GM12878 (cell line): Measurements from ENCODE around the gene GRAMD1A. TPM values are rescaled to one million over a fixed set of nuclear protein-coding genes. Genes with fewer than 3 reads are reported as not detected.

ENCODE experiments used
- ATAC-seq: fragments of 200-7000 bp; cut with Tn5 transposase; 3 replicates; pipeline ENCODE4 v1.9.1; 2020; ENCODE audit warnings: mild to moderate bottlenecking, moderate library complexity
- BruUV-seq: library from RNA; stranded (reverse); fragments of 400-500 nt; replicated peaks from 2 replicates; lab custom pipeline; 2021; lab: Mats Ljungman, UMichigan
- CTCF ChIA-PET: fragments of 300-600 bp; sonication (Branson Sonifier 250); formaldehyde crosslinking; extraction: SDS; loops from one replicate; lab custom pipeline; 2021; ENCODE audit warnings: inconsistent platforms; lab: Yijun Ruan, JAX
- POLR2A ChIA-PET: fragments of 350-600 bp; formaldehyde crosslinking; extraction: SDS; loops from one replicate; lab custom pipeline; 2021; ENCODE audit warnings: inconsistent platforms; lab: Charles Lee
- RAD21 ChIA-PET: fragments of 300-600 bp; sonication (Branson Sonifier 250); formaldehyde crosslinking; loops from one replicate; lab custom pipeline; 2023; ENCODE audit warnings: antibody characterized with exemption; ENCODE audit not compliant: unreplicated experiment; lab: Charles Lee
- SMC1A ChIA-PET: fragments of 300-600 bp; sonication (Branson Sonifier 250); formaldehyde crosslinking; loops from one replicate; lab custom pipeline; 2023; ENCODE audit not compliant: unreplicated experiment, uncharacterized antibody; lab: Charles Lee
- DNase-seq: peaks from one replicate; pipeline ENCODE4 v3.0.0-alpha.2; 2011; ENCODE audit warnings: low read depth, low spot score
- FAIRE-seq: peaks from 3 replicates; lab custom pipeline; 2011; peaks lifted over from hg19 to GRCh38; lab: Jason Lieb, UNC
- H2AFZ ChIP-seq: 2 replicates; pipeline ENCODE4 v1.6.0; 2011; ENCODE audit warnings: low read depth, low read length, control low read depth; ENCODE audit not compliant: control insufficient read depth
- H3K27ac ChIP-seq: 2 replicates; pipeline ENCODE4 v1.5.1; 2011; ENCODE audit warnings: control low read depth; ENCODE audit not compliant: control insufficient read depth, insufficient read depth
- H3K27me3 ChIP-seq, 2 experiments: replicated peaks in 1 of 2; 2 replicates each; pipeline versions ENCODE4 v1.6.0 to v1.6.1; 2011; ENCODE audit warnings: low read length in 1 of 2; ENCODE audit not compliant: control insufficient read depth in 2 of 2, insufficient read depth in 2 of 2
- H3K36me3 ChIP-seq, 2 experiments: 2 replicates each; pipeline ENCODE4 v1.5.1; 2011; ENCODE audit warnings: low read length in 1 of 2; ENCODE audit not compliant: control insufficient read depth in 2 of 2, insufficient read depth in 2 of 2
- H3K4me1 ChIP-seq: 2 replicates; pipeline ENCODE4 v1.6.1; 2011; ENCODE audit warnings: mild to moderate bottlenecking, low read length, moderate library complexity, mixed read lengths; ENCODE audit not compliant: control insufficient read depth, insufficient read depth
- H3K4me2 ChIP-seq: 2 replicates; pipeline ENCODE4 v1.6.0; 2011; ENCODE audit warnings: control low read depth; ENCODE audit not compliant: control insufficient read depth, insufficient read depth
- H3K4me3 ChIP-seq: fragments of 200-600 bp; sonication (generic); 2 replicates; pipeline ENCODE4 v1.5.1; 2016
- H3K79me2 ChIP-seq: 2 replicates; pipeline ENCODE4 v1.6.0; 2011; ENCODE audit warnings: low read length; ENCODE audit not compliant: control insufficient read depth, insufficient read depth
- H3K9ac ChIP-seq: 2 replicates; pipeline ENCODE4 v1.8.0; 2011; ENCODE audit warnings: low read length, control low read depth, mixed read lengths; ENCODE audit not compliant: control insufficient read depth, insufficient read depth
- H3K9me3 ChIP-seq: replicated peaks from 3 replicates; pipeline ENCODE4 v1.5.1; 2011; ENCODE audit warnings: mild to moderate bottlenecking, low read length; ENCODE audit not compliant: control insufficient read depth, insufficient read depth
- H4K20me1 ChIP-seq: 2 replicates; pipeline ENCODE4 v1.6.0; 2011; ENCODE audit not compliant: control insufficient read depth, insufficient read depth
- ATF3 ChIP-seq: IDR thresholded peaks from 2 replicates; pipeline ENCODE4 v1.6.1; 2011; ENCODE audit warnings: low read depth, mild to moderate bottlenecking, low read length, moderate library complexity, borderline replicate concordance; ENCODE audit errors: extremely low read depth
- CBX3 ChIP-seq: fragments of 200-600 bp; sonication (generic); IDR thresholded peaks from 2 replicates; pipeline ENCODE4 v1.6.1; 2016; ENCODE audit warnings: low read depth, borderline replicate concordance
- CREB1 ChIP-seq: IDR thresholded peaks from 2 replicates; pipeline ENCODE4 v1.6.1; 2012; ENCODE audit warnings: low read depth, mild to moderate bottlenecking, inconsistent platforms
- CREM ChIP-seq: IDR thresholded peaks from 2 replicates; pipeline ENCODE4 v1.6.1; 2014; ENCODE audit warnings: antibody characterized with exemption, low read depth
- CTCF ChIP-seq, 3 experiments: IDR thresholded peaks in 2 of 3; conservative IDR thresholded peaks in 1 of 3; 2 replicates each; pipeline ENCODE4 v1.5.1; 2011; ENCODE audit warnings: low read depth in 3 of 3, low read length in 3 of 3, mild to moderate bottlenecking in 3 of 3, control low read depth in 2 of 3, moderate library complexity in 2 of 3, inconsistent platforms in 1 of 3, mixed read lengths in 1 of 3; ENCODE audit not compliant: control insufficient read depth in 2 of 3, insufficient read depth in 1 of 3; ENCODE audit errors: extremely low read depth in 1 of 3
- MYB ChIP-seq: fragments of 150-350 bp; IDR thresholded peaks from 2 replicates; pipeline ENCODE4 v1.6.1; 2014; ENCODE audit warnings: mild to moderate bottlenecking, low read depth, low read length, borderline replicate concordance
- RAD21 ChIP-seq: IDR thresholded peaks from 2 replicates; pipeline ENCODE4 v1.6.1; 2011; ENCODE audit warnings: mild to moderate bottlenecking, low read depth, low read length, moderate library complexity; ENCODE audit not compliant: insufficient read depth
- RUNX3 ChIP-seq: IDR thresholded peaks from 2 replicates; pipeline ENCODE4 v1.6.1; 2012; ENCODE audit warnings: low read length, inconsistent platforms
- TBL1XR1 ChIP-seq: IDR thresholded peaks from 2 replicates; pipeline ENCODE4 v1.6.1; 2012; ENCODE audit warnings: low read depth, low read length, improper control_type of control experiment
- TCF7 ChIP-seq: IDR thresholded peaks from 2 replicates; pipeline ENCODE4 v1.6.1; 2014; ENCODE audit warnings: antibody characterized with exemption, borderline replicate concordance
- USF1 ChIP-seq: IDR thresholded peaks from 2 replicates; pipeline ENCODE4 v1.6.1; 2011; ENCODE audit warnings: borderline replicate concordance, low read depth, mild to moderate bottlenecking, moderate library complexity, mixed read lengths, low read length; ENCODE audit not compliant: insufficient read depth; ENCODE audit errors: extremely low read length
- WRNIP1 ChIP-seq: IDR thresholded peaks from 2 replicates; pipeline ENCODE4 v1.6.1; 2011; ENCODE audit warnings: low read depth, low read length, improper control_type of control experiment, borderline replicate concordance
- ZNF207 ChIP-seq: fragments of 450-650 bp; IDR thresholded peaks from 2 replicates; pipeline ENCODE4 v1.6.1; 2014; ENCODE audit warnings: antibody characterized with exemption, mild to moderate bottlenecking, borderline replicate concordance
- WGBS: methylation state at CpG from one replicate; pipeline ENCODE4 v1.1.6; 2016; ENCODE audit warnings: low lambda C conversion rate; ENCODE audit not compliant: insufficient replicate concordance, insufficient coverage; ENCODE audit errors: missing lambda C conversion rate; 5-methylcytosine and 5-hydroxymethylcytosine counted together
- in situ Hi-C: fragments of 300-500 bp; cut with MboI; formaldehyde crosslinking; loops from 9 replicates; pipeline ENCODE4 v1.14.3; 2018; ENCODE audit warnings: mixed read lengths
- intact Hi-C: fragments of 100-400 bp; cut with micrococcal nuclease; formaldehyde crosslinking; loops from one replicate; pipeline ENCODE4 v1.14.2; 2022; ENCODE audit not compliant: unreplicated experiment
- polyA plus RNA-seq, 11 experiments: library from polyadenylated mRNA; depleted of rRNA in 4 of 11; unstranded in 6 of 11; stranded (reverse) in 5 of 11; fragments of >200 nt; fragmentation: Nextera tagmentation in 4 of 11; fragmentation: Illumina TruSeq in 1 of 11; extraction: Ambion mirVana in 4 of 11; extraction: Trizol in 1 of 11; gene quantifications; 1 replicate in 1 of 11; 2 replicates in 10 of 11; pipeline versions ENCODE4 v1.2.1 to v1.2.3, GENCODE V29; 2011 to 2016; ENCODE audit warnings: inconsistent platforms in 2 of 11, missing spikeins in 2 of 11, low read depth in 1 of 11
- total RNA-seq, 4 experiments: library from RNA; depleted of rRNA in 3 of 4; stranded (reverse); fragments of >200 nt in 3 of 4; fragmentation: Illumina TruSeq in 1 of 4; extraction: Trizol in 1 of 4; gene quantifications; 2 replicates each; pipeline versions ENCODE4 v1.2.1 to v1.2.3, GENCODE V29; 2013 to 2021

The GRAMD1A gene
- total and polyA plus RNA-seq, 10 of the 15 experiments (the other 5 are each of a cell fraction or from before 2014, with no cell fraction given), result 0.79 to 73.6 (median 35.3) TPM

GRCh38 chr19:35027009-35027408 is 26.9 kb downstream of the GRAMD1A start:
- H3K79me2 ChIP-seq, result no peaks in the 10 kb centered on the region
- H3K4me2 ChIP-seq, result no peak overlapping the region
- in situ Hi-C loops, result no loop called here
- SMC1A ChIA-PET, result no interaction called here
- H3K27ac ChIP-seq, result no peak overlapping the region
- peaks cover 2 to 5% of the 10 kb centered on the region in 2 experiments; a peak in 2 of 4 replicates for H3K27me3 ChIP-seq
- no peaks in the 10 kb centered on the region for H4K20me1 ChIP-seq
- no peak overlapping the region for H3K4me3 ChIP-seq
- DNase-seq, result no peak
- CTCF ChIA-PET, result interaction anchor here (0.6 to 1.6 kb wide), 4 partner anchors 11 to 209 kb away, joined by 3 to 4 read pairs (median 3); no protein-coding TSS in a partner anchor
- H3K9me3 ChIP-seq, result no peaks in the 10 kb centered on the region
- H3K36me3 ChIP-seq, result peaks cover 0 to 20% of the 10 kb centered on the region in 2 experiments; a peak in 3 of 4 replicates
- H3K4me1 ChIP-seq, result no peaks in the 10 kb centered on the region
- H2AFZ ChIP-seq, result no peak overlapping the region
- intact Hi-C loops, result no loop called here
- POLR2A ChIA-PET, result no interaction called here
- WGBS, result 91% methylated on average over 8 of the region's 8 CpGs
- no peak overlapping the region for H3K9ac ChIP-seq
- RAD21 ChIA-PET, result no interaction called here
- ATAC-seq, result no peak
- BruUV-seq, result no TSS peak
- TF ChIP-seq USF1 (no peak), CREB1 (no peak), TBL1XR1 (no peak), MYB (no peak)
- no peak for FAIRE-seq

- ChIA-PET CTCF (interaction anchor here (0.9 to 1.0 kb wide), 2 partner anchors 15 to 16 kb away, joined by 4 to 6 read pairs; no protein-coding TSS in a partner anchor), POLR2A (no interaction called here), SMC1A (interaction anchor here (0.9 to 1.1 kb wide), 2 partner anchors 10 to 113 kb away, joined by 3 to 4 read pairs; no protein-coding TSS in a partner anchor), RAD21 (no interaction called here)
- peak; percentile 53 for ATAC-seq
- no peak for DNase-seq
- intact Hi-C loops (no loop called here), in situ Hi-C loops (no loop called here)
- no peaks in the 10 kb centered on the region for H3K4me1 ChIP-seq
- H3K79me2 ChIP-seq, result no peaks in the 10 kb centered on the region
- H4K20me1 ChIP-seq, result no peaks in the 10 kb centered on the region
- no peaks in the 10 kb centered on the region for H3K9me3 ChIP-seq
- H3K4me3 ChIP-seq, result no peak overlapping the region
- no peak for FAIRE-seq
- no peak overlapping the region for H3K9ac ChIP-seq
- H3K36me3 ChIP-seq, result peaks cover 0 to 15% of the 10 kb centered on the region in 2 experiments; a peak in 3 of 4 replicates
- no peak overlapping the region for H3K4me2 ChIP-seq
- TF ChIP-seq RAD21 (no peak), WRNIP1 (no peak), ZNF207 (no peak), ATF3 (no peak), CBX3 (no peak), TCF7 (no peak), CREM (no peak), RUNX3 (no peak), CTCF (IDR thresholded peaks at IDR 0.05 in 2 of 3, conservative IDR thresholded peaks at IDR 0.05 in 1 of 3; ENCODE audit: control insufficient read depth in 2 of 3, extremely low read depth in 1 of 3, insufficient read depth in 1 of 3, low read depth in 3 of 3, low read length in 3 of 3) (no peak)
- no peak overlapping the region for H2AFZ ChIP-seq
- WGBS, result 82% methylated on average over 7 of the region's 7 CpGs
- no TSS peak for BruUV-seq
- peaks cover 2 to 5% of the 10 kb centered on the region in 2 experiments; a peak in 2 of 4 replicates for H3K27me3 ChIP-seq
- H3K27ac ChIP-seq, result no peak overlapping the region
Measured at GRCh38 chr19:35027851-35028599, 27.9 kb downstream of the GRAMD1A start.
